HG03139 (cell line): ENCODE measurements around the gene NAB1.

Source experiments
- ATAC-seq: cut with Tn5 transposase; IDR thresholded peaks from one replicate; pipeline ENCODE4 v1.9.1; 2021; ENCODE audit not compliant: unreplicated experiment

NAB1 gene

GRCh38 chr2:190636361-190636760, 12.5 kb upstream of the NAB1 start:
- ATAC-seq: no peak

GRCh38 chr2:190637281-190637734, 11.6 kb upstream of the NAB1 start:
- no peak for ATAC-seq

GRCh38 chr2:190637903-190638618, 10.8 kb upstream of the NAB1 start:
- ATAC-seq: no peak

GRCh38 chr2:190640117-190640516, 8.8 kb upstream of the NAB1 start:
- ATAC-seq: no peak

- no peak for ATAC-seq
Measured at GRCh38 chr2:190641469-190641868, 7.4 kb upstream of the NAB1 start.

- ATAC-seq: no peak
Measured at GRCh38 chr2:190646780-190647522, 1.9 kb upstream of the NAB1 start.

- peak; percentile 71 for ATAC-seq
Measured at GRCh38 chr2:190648289-190649034, 421 bp upstream of the NAB1 start.

- no peak for ATAC-seq
Measured at GRCh38 chr2:190649798-190650390, 1.0 kb downstream of the NAB1 start.

- no peak for ATAC-seq
Measured at GRCh38 chr2:190651413-190651812, 2.5 kb downstream of the NAB1 start.

- ATAC-seq: no peak
Measured at GRCh38 chr2:190653231-190653630, 4.3 kb downstream of the NAB1 start.

GRCh38 chr2:190653931-190654330, 5.0 kb downstream of the NAB1 start:
- ATAC-seq: no peak

- no peak for ATAC-seq
Measured at GRCh38 chr2:190655113-190655512, 6.2 kb downstream of the NAB1 start.

- no peak for ATAC-seq
Measured at GRCh38 chr2:190655570-190655969, 6.7 kb downstream of the NAB1 start.

- no peak for ATAC-seq
Measured at GRCh38 chr2:190656301-190656700, 7.4 kb downstream of the NAB1 start.

GRCh38 chr2:190657474-190658255, 8.8 kb downstream of the NAB1 start:
- ATAC-seq: no peak

GRCh38 chr2:190659553-190659952, 10.7 kb downstream of the NAB1 start:
- ATAC-seq: no peak

GRCh38 chr2:190662754-190663153, 13.9 kb downstream of the NAB1 start:
- no peak for ATAC-seq

GRCh38 chr2:190663348-190663747, 14.5 kb downstream of the NAB1 start:
- ATAC-seq: no peak

GRCh38 chr2:190663839-190664238, 15.0 kb downstream of the NAB1 start:
- ATAC-seq: no peak

GRCh38 chr2:190664240-190664639, 15.4 kb downstream of the NAB1 start:
- ATAC-seq: no peak

GRCh38 chr2:190666895-190667294, 18.0 kb downstream of the NAB1 start:
- no peak for ATAC-seq
